ENCODE results near the gene PTOV1. TPM values are rescaled to one million over a fixed set of nuclear protein-coding genes. Genes with fewer than 3 reads are reported as not detected.

The PTOV1 gene
- total and polyA plus RNA-seq, 2 of the 8 experiments (the other 6 are each of a cell fraction or from before 2014, with no cell fraction given): 147 to 251 TPM

GRCh38 chr19:49820125-49820524 is 30.8 kb upstream of the PTOV1 start:
- no peak overlapping the region for H2BK12ac ChIP-seq (ENCODE audit: low read depth, low read length)
- H3K4me2 ChIP-seq (ENCODE audit: insufficient read depth in 1 of 2, low read depth in 2 of 2, low read length in 2 of 2): no peak overlapping the region
- H4K8ac ChIP-seq (ENCODE audit: extremely low read depth, insufficient read depth, low read length): no peak overlapping the region
- H4K91ac ChIP-seq (replicated peaks; ENCODE audit: insufficient read length, low read length): no peak overlapping the region
- FAIRE-seq (no peak), DNase-seq (ENCODE audit: low read depth in 1 of 2, low spot score in 2 of 2) (no peak)
- H3K14ac ChIP-seq (ENCODE audit: insufficient read length): no peak overlapping the region
- peaks cover 0 to 10% of the 10 kb centered on the region in 2 experiments for H4K20me1 ChIP-seq (replicated peaks in 1 of 2; ENCODE audit: control insufficient read depth in 1 of 2, insufficient read depth in 2 of 2, low read length in 2 of 2)
- no peak overlapping the region for H4K5ac ChIP-seq (ENCODE audit: insufficient read length, low read depth, low read length)
- no peak overlapping the region for H2BK20ac ChIP-seq (ENCODE audit: low read length)
- no peaks in the 10 kb centered on the region for H3K27me3 ChIP-seq (replicated peaks in 1 of 4; ENCODE audit: control insufficient read depth in 3 of 4, extremely low read depth in 1 of 4, insufficient read depth in 3 of 4, low read length in 3 of 4)
- no peak overlapping the region for H3K4me3 ChIP-seq (ENCODE audit: extremely low read depth in 1 of 4, insufficient read depth in 2 of 4, low read depth in 3 of 4, low read length in 4 of 4)
- H3K4me1 ChIP-seq (replicated peaks in 1 of 4; ENCODE audit: control insufficient read depth in 3 of 4, insufficient read depth in 4 of 4, low read length in 3 of 4): peaks cover 0 to 7% (median 4%) of the 10 kb centered on the region in 4 experiments; a peak in 3 of 7 replicates
- no peak overlapping the region for H3K4ac ChIP-seq (replicated peaks; ENCODE audit: insufficient read length, low read depth, low read length)
- H3K23ac ChIP-seq (ENCODE audit: insufficient read length): no peak overlapping the region
- POLR2A ChIA-PET (ENCODE audit: partially characterized antibody): interaction anchor here (1.0 to 1.9 kb wide), 4 partner anchors 11 to 31 kb away, joined by 3 to 19 read pairs (median 9); partner anchors contain the start of gene PTOV1
- H3K79me2 ChIP-seq (ENCODE audit: control insufficient read depth in 1 of 2, insufficient read depth in 2 of 2, low read length in 2 of 2): peaks cover 0 to 35% of the 10 kb centered on the region in 2 experiments; a peak in 3 of 4 replicates
- no peak overlapping the region for H2BK120ac ChIP-seq (replicated peaks; ENCODE audit: low read depth, low read length)
- H3K9me3 ChIP-seq (ENCODE audit: insufficient read depth in 2 of 2, low read depth in 1 of 2, low read length in 1 of 2): no peaks in the 10 kb centered on the region
- no peak overlapping the region for H2AFZ ChIP-seq (ENCODE audit: low read length)
- no peak overlapping the region for H2BK5ac ChIP-seq (ENCODE audit: low read depth, low read length)
- H3K79me1 ChIP-seq (ENCODE audit: low read depth, low read length): peaks cover 11% of the 10 kb centered on the region
- H3K27ac ChIP-seq (ENCODE audit: low read depth, low read length): no peak overlapping the region
- no peak overlapping the region for H3K56ac ChIP-seq (replicated peaks; ENCODE audit: insufficient read length, low read depth, low read length)
- peaks cover 2% of the 10 kb centered on the region for H3K23me2 ChIP-seq (ENCODE audit: low read depth, low read length)
- CTCF ChIA-PET (ENCODE audit: partially characterized antibody): interaction anchor here (0.7 to 1.8 kb wide), 5 partner anchors 9 to 216 kb away, joined by 3 to 5 read pairs (median 4); no protein-coding TSS in a partner anchor
- WGBS, 2 experiments (ENCODE audit: extremely low coverage in 1 of 2, insufficient coverage in 1 of 2, insufficient read length in 1 of 2, insufficient replicate concordance in 2 of 2, low coverage in 1 of 2, low lambda C conversion rate in 2 of 2, missing lambda C conversion rate in 1 of 2): 93% methylated on average over 10 of the region's 10 CpGs; no CpG with 5 or more reads in 1 of the 2 experiments
- H2BK15ac ChIP-seq (ENCODE audit: low read length): no peak overlapping the region
- H3K9ac ChIP-seq (replicated peaks in 1 of 4; ENCODE audit: extremely low read depth in 1 of 4, low read depth in 3 of 4, low read length in 3 of 4): no peak overlapping the region
- H3K36me3 ChIP-seq (ENCODE audit: control insufficient read depth in 2 of 4, insufficient read depth in 4 of 4, low read length in 3 of 4): peaks cover 0 to 13% (median 4%) of the 10 kb centered on the region in 4 experiments; a peak in 5 of 8 replicates
- H3K18ac ChIP-seq (ENCODE audit: extremely low read depth, low read length): no peak overlapping the region
- no peak overlapping the region for H2AK5ac ChIP-seq (ENCODE audit: low read depth, low read length)
- TF ChIP-seq EP300 (IDR thresholded peaks at IDR 0.05; ENCODE audit: borderline replicate concordance in 1 of 2, low read depth in 2 of 2, low read length in 2 of 2) (no peak), CBX5 (IDR thresholded peaks at IDR 0.05; ENCODE audit: low read depth, low read length) (no peak), TBP (IDR thresholded peaks at IDR 0.05; ENCODE audit: low read depth, low read length) (no peak), SP4 (IDR thresholded peaks at IDR 0.05; ENCODE audit: low read length) (no peak), TAF7 (optimal IDR thresholded peaks at IDR 0.05; ENCODE audit: borderline replicate concordance, low read depth, low read length) (no peak), SIN3A (conservative IDR thresholded peaks at IDR 0.05 in 1 of 2, IDR thresholded peaks at IDR 0.05 in 1 of 2; ENCODE audit: low read depth in 1 of 2, low read length in 2 of 2) (no peak), TEAD4 (IDR thresholded peaks at IDR 0.05; ENCODE audit: low read depth, low read length) (no peak), PHF8 (conservative IDR thresholded peaks at IDR 0.05; ENCODE audit: low read depth, low read length) (no peak), CEBPB (IDR thresholded peaks at IDR 0.05; ENCODE audit: low read depth, low read length) (no peak), RNF2 (IDR thresholded peaks at IDR 0.05; ENCODE audit: borderline replicate concordance, low read depth, low read length, missing control alignments, poor library complexity, severe bottlenecking) (no peak), MAFK (IDR thresholded peaks at IDR 0.05; ENCODE audit: low read depth, low read length) (no peak), HDAC6 (IDR thresholded peaks at IDR 0.05; ENCODE audit: low read depth, low read length) (no peak), SAP30 (IDR thresholded peaks at IDR 0.05; ENCODE audit: insufficient read depth, insufficient replicate concordance, low read length) (no peak)

All from H1 (cell line).